ENCODE data around the gene TPX2.

Gene TPX2

GRCh38 chr20:31721408-31722256, 17.5 kb upstream of the TPX2 start:
- H3K18ac ChIP-seq (ENCODE audit: low read depth in 1 of 2, low read length in 2 of 2): peak overlapping the region; percentile 22 to 60
- H3K9ac ChIP-seq (ENCODE audit: low read length): peak overlapping the region; percentile 100
- no peak overlapping the region for H2BK12ac ChIP-seq (ENCODE audit: low read length in 2 of 2)
- H2BK5ac ChIP-seq (ENCODE audit: low read depth, low read length, poor library complexity, severe bottlenecking): peak overlapping the region; percentile 36
- H3K27me3 ChIP-seq (ENCODE audit: control insufficient read depth in 1 of 2, insufficient read depth in 1 of 2, low read length in 2 of 2): no peaks in the 10 kb centered on the region
- peak overlapping the region; percentile 69 for H4K8ac ChIP-seq (ENCODE audit: low read length)
- no peaks in the 10 kb centered on the region for H3K79me1 ChIP-seq (replicated peaks; ENCODE audit: low read length, poor library complexity, severe bottlenecking)
- peaks cover 10% of the 10 kb centered on the region for H3K4me1 ChIP-seq (ENCODE audit: control insufficient read depth, insufficient read depth, low read depth, low read length)
- peak overlapping the region; percentile 69 for H3K4me2 ChIP-seq (ENCODE audit: low read length, poor library complexity, severe bottlenecking)
- H3K14ac ChIP-seq (ENCODE audit: low read length in 2 of 2): no peak overlapping the region
- 73% methylated on average over 22 of the region's 22 CpGs for WGBS
- H3K27ac ChIP-seq (ENCODE audit: low read length, poor library complexity, severe bottlenecking): peak overlapping the region; percentile 99
- H2BK15ac ChIP-seq (ENCODE audit: low read depth, poor library complexity, severe bottlenecking): peak overlapping the region; percentile 66
- H2AFZ ChIP-seq (ENCODE audit: low read depth, low read length): no peak overlapping the region
- H3K4me3 ChIP-seq (ENCODE audit: insufficient read depth in 1 of 2, low read depth in 1 of 2, low read length in 2 of 2): peak overlapping the region; percentile 64 to 92
- peak overlapping the region; percentile 37 for H2BK120ac ChIP-seq (ENCODE audit: low read depth, low read length)
- H3K36me3 ChIP-seq (ENCODE audit: control insufficient read depth in 1 of 2, insufficient read depth in 2 of 2, low read depth in 1 of 2, low read length in 2 of 2): peaks cover 17 to 49% of the 10 kb centered on the region in 2 experiments
- peak overlapping the region; percentile 2 to 69 for H3K4ac ChIP-seq (ENCODE audit: low read depth in 1 of 2, low read length in 2 of 2)
- H3K23ac ChIP-seq (ENCODE audit: low read length in 2 of 2): no peak overlapping the region
- DNase-seq: no peak
- peak overlapping the region; percentile 55 for H4K91ac ChIP-seq (ENCODE audit: low read length)
- H3K9me3 ChIP-seq (ENCODE audit: control insufficient read depth, low read length): no peaks in the 10 kb centered on the region
- H2AK5ac ChIP-seq (ENCODE audit: low read length, severe bottlenecking): peak overlapping the region; percentile 72

- 4% methylated on average over 26 of the region's 38 CpGs for WGBS
Measured at GRCh38 chr20:31722257-31723068, 16.6 kb upstream of the TPX2 start, which contains the start of gene BCL2L1. BCL2L1 (minus strand) TSS chr20:31722868; CDS start chr20:31722218, 650 bp downstream.

GRCh38 chr20:31723069-31723318, 16.1 kb upstream of the TPX2 start:
- Histone ChIP-seq H3K9me3 (ENCODE audit: control insufficient read depth, low read length) (no peaks in the 10 kb centered on the region), H2AFZ (ENCODE audit: low read depth, low read length) (peak overlapping the region; percentile 30), H2BK5ac (ENCODE audit: low read depth, low read length, poor library complexity, severe bottlenecking) (peak overlapping the region; percentile 97), H3K79me1 (replicated peaks; ENCODE audit: low read length, poor library complexity, severe bottlenecking) (no peaks in the 10 kb centered on the region), H2AK5ac (ENCODE audit: low read length, severe bottlenecking) (peak overlapping the region; percentile 99), H3K27ac (ENCODE audit: low read length, poor library complexity, severe bottlenecking) (peak overlapping the region; percentile 99), H3K9ac (ENCODE audit: low read length) (peak overlapping the region; percentile 100), H3K4me3 (ENCODE audit: insufficient read depth in 1 of 2, low read depth in 1 of 2, low read length in 2 of 2) (peak overlapping the region; percentile 60 to 92), H2BK15ac (ENCODE audit: low read depth, poor library complexity, severe bottlenecking) (peak overlapping the region; percentile 92), H3K4me2 (ENCODE audit: low read length, poor library complexity, severe bottlenecking) (peak overlapping the region; percentile 69), H2BK120ac (ENCODE audit: low read depth, low read length) (peak overlapping the region; percentile 100), H2BK12ac (ENCODE audit: low read length in 2 of 2) (peak overlapping the region; percentile 9 to 59), H3K18ac (ENCODE audit: low read depth in 1 of 2, low read length in 2 of 2) (peak overlapping the region; percentile 91 to 100), H4K8ac (ENCODE audit: low read length) (peak overlapping the region; percentile 100), H3K4me1 (ENCODE audit: control insufficient read depth, insufficient read depth, low read depth, low read length) (peaks cover 5% of the 10 kb centered on the region), H3K14ac (ENCODE audit: low read length in 2 of 2) (peak overlapping the region in 1 of 2 experiments; percentile 57), H3K27me3 (ENCODE audit: control insufficient read depth in 1 of 2, insufficient read depth in 1 of 2, low read length in 2 of 2) (no peaks in the 10 kb centered on the region), H4K91ac (ENCODE audit: low read length) (peak overlapping the region; percentile 100), H3K4ac (ENCODE audit: low read depth in 1 of 2, low read length in 2 of 2) (peak overlapping the region; percentile 93 to 99), H3K36me3 (ENCODE audit: control insufficient read depth in 1 of 2, insufficient read depth in 2 of 2, low read depth in 1 of 2, low read length in 2 of 2) (peaks cover 16 to 36% of the 10 kb centered on the region in 2 experiments), H3K23ac (ENCODE audit: low read length in 2 of 2) (peak overlapping the region in 1 of 2 experiments; percentile 66)
- 4% methylated on average over 10 of the region's 10 CpGs for WGBS
- DNase-seq: peak; percentile 83

More at GRCh38 chr20:31722257-31723068, 16.6 kb upstream of the TPX2 start, which contains the start of gene BCL2L1:
- H3K36me3 ChIP-seq (ENCODE audit: control insufficient read depth in 1 of 2, insufficient read depth in 2 of 2, low read depth in 1 of 2, low read length in 2 of 2): peaks cover 17 to 42% of the 10 kb centered on the region in 2 experiments
- H3K18ac ChIP-seq (ENCODE audit: low read depth in 1 of 2, low read length in 2 of 2): peak within 1 kb of the TSS; percentile 97 to 100
- no peaks in the 10 kb centered on the region for H3K27me3 ChIP-seq (ENCODE audit: control insufficient read depth in 1 of 2, insufficient read depth in 1 of 2, low read length in 2 of 2)
- no peaks in the 10 kb centered on the region for H3K79me1 ChIP-seq (replicated peaks; ENCODE audit: low read length, poor library complexity, severe bottlenecking)
- peak within 1 kb of the TSS; percentile 9 to 87 for H2BK12ac ChIP-seq (ENCODE audit: low read length in 2 of 2)
- H4K91ac ChIP-seq (ENCODE audit: low read length): peak within 1 kb of the TSS; percentile 100
- peak; percentile 95 for DNase-seq
- H3K14ac ChIP-seq (ENCODE audit: low read length in 2 of 2): peak within 1 kb of the TSS in 1 of 2 experiments; percentile 96
- H3K9ac ChIP-seq (ENCODE audit: low read length): peak within 1 kb of the TSS; percentile 100
- H3K23ac ChIP-seq (ENCODE audit: low read length in 2 of 2): peak within 1 kb of the TSS in 1 of 2 experiments; percentile 66
- peak within 1 kb of the TSS; percentile 73 for H2AFZ ChIP-seq (ENCODE audit: low read depth, low read length)
- H3K4ac ChIP-seq (ENCODE audit: low read depth in 1 of 2, low read length in 2 of 2): peak within 1 kb of the TSS; percentile 93 to 99
- H2BK15ac ChIP-seq (ENCODE audit: low read depth, poor library complexity, severe bottlenecking): peak within 1 kb of the TSS; percentile 98
- H4K8ac ChIP-seq (ENCODE audit: low read length): peak within 1 kb of the TSS; percentile 100
- peak within 1 kb of the TSS; percentile 100 for H2BK120ac ChIP-seq (ENCODE audit: low read depth, low read length)
- no peaks in the 10 kb centered on the region for H3K9me3 ChIP-seq (ENCODE audit: control insufficient read depth, low read length)
- peak within 1 kb of the TSS; percentile 99 for H2BK5ac ChIP-seq (ENCODE audit: low read depth, low read length, poor library complexity, severe bottlenecking)
- H3K4me1 ChIP-seq (ENCODE audit: control insufficient read depth, insufficient read depth, low read depth, low read length): peaks cover 8% of the 10 kb centered on the region
- H2AK5ac ChIP-seq (ENCODE audit: low read length, severe bottlenecking): peak within 1 kb of the TSS; percentile 99
- H3K27ac ChIP-seq (ENCODE audit: low read length, poor library complexity, severe bottlenecking): peak within 1 kb of the TSS; percentile 99
- H3K4me3 ChIP-seq (ENCODE audit: insufficient read depth in 1 of 2, low read depth in 1 of 2, low read length in 2 of 2): peak within 1 kb of the TSS; percentile 86 to 92
- peak within 1 kb of the TSS; percentile 88 for H3K4me2 ChIP-seq (ENCODE audit: low read length, poor library complexity, severe bottlenecking)

Data from mesenchymal stem cell (in vitro differentiated cells and primary cell).